Body of pancreas (tissue), 4 donors: ENCODE results near the gene STARD3.

Experiments
- POLR2A ChIP-seq, 3 donors: fragments of 450-650 bp; IDR thresholded peaks; one replicate each; pipeline ENCODE4 v1.6.1; 2016; ENCODE audit warnings: antibody characterized with exemption in 3 of 3, mild to moderate bottlenecking in 2 of 3
- TF ChIP-seq, protein P1 (sequence below), 7 experiments: fragments of 450-650 bp in 4 of 7; fragments of 200-600 bp in 3 of 7; sonication (generic) in 3 of 7; IDR thresholded peaks; one replicate each; pipeline ENCODE4 v1.5.1; 2016 to 2019; ENCODE audit warnings: antibody characterized with exemption in 7 of 7

GRCh38 chr17:39699818-39700147 is 62.8 kb downstream of the STARD3 start, which contains the start of gene ERBB2:
- TF ChIP-seq, protein P1, sequence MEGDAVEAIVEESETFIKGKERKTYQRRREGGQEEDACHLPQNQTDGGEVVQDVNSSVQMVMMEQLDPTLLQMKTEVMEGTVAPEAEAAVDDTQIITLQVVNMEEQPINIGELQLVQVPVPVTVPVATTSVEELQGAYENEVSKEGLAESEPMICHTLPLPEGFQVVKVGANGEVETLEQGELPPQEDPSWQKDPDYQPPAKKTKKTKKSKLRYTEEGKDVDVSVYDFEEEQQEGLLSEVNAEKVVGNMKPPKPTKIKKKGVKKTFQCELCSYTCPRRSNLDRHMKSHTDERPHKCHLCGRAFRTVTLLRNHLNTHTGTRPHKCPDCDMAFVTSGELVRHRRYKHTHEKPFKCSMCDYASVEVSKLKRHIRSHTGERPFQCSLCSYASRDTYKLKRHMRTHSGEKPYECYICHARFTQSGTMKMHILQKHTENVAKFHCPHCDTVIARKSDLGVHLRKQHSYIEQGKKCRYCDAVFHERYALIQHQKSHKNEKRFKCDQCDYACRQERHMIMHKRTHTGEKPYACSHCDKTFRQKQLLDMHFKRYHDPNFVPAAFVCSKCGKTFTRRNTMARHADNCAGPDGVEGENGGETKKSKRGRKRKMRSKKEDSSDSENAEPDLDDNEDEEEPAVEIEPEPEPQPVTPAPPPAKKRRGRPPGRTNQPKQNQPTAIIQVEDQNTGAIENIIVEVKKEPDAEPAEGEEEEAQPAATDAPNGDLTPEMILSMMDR (IDR thresholded peaks at IDR 0.05): no peak
- peak; percentile 63 to 86 (median 86) for TF ChIP-seq POLR2A (IDR thresholded peaks at IDR 0.05)
